HPDE6-E6E7 (cell line): Measurements from ENCODE around the gene DUSP11.
A peak's percentile ranks its signal among the peaks of the same experiment; 100 is the strongest.
"Not testable (repeated sequence)": the region's sequence is repeated elsewhere in the genome, so short reads cannot be mapped to it uniquely, and the experiment has no call there.

ENCODE experiments used
- DNase-seq: peaks from one replicate; pipeline ENCODE4 v3.0.0; 2011; ENCODE audit warnings: missing footprints; ENCODE audit errors: extremely low spot score

Gene DUSP11

GRCh38 chr2:73779467-73780236 lies at the start of gene DUSP11:
DUSP11 (minus strand) TSS chr2:73780103; CDS start chr2:73779974, 129 bp downstream.
- peak; percentile 88 for DNase-seq

- peak; percentile 88 for DNase-seq
These were observed 49.1 kb upstream of the DUSP11 start, which contains the start of gene STAMBP for GRCh38 chr2:73828818-73829570. STAMBP (plus strand) TSS chr2:73828961; CDS start chr2:73830857, 1,896 bp downstream.

- no peak for DNase-seq
These were observed 48.5 kb upstream of the DUSP11 start for GRCh38 chr2:73828389-73828817.

- DNase-seq, result no peak
These were observed 47.9 kb upstream of the DUSP11 start for GRCh38 chr2:73827660-73828388.

GRCh38 chr2:73827018-73827417 lies 47.1 kb upstream of the DUSP11 start:
- DNase-seq, result no peak

GRCh38 chr2:73825408-73825807 lies 45.5 kb upstream of the DUSP11 start:
- DNase-seq, result no peak

GRCh38 chr2:73823916-73824523 lies 44.1 kb upstream of the DUSP11 start:
- peak; percentile 26 for DNase-seq

GRCh38 chr2:73823416-73823815 lies 43.5 kb upstream of the DUSP11 start:
- DNase-seq, result no peak

GRCh38 chr2:73822991-73823390 lies 43.1 kb upstream of the DUSP11 start:
- DNase-seq, result no peak

GRCh38 chr2:73822276-73822675 lies 42.4 kb upstream of the DUSP11 start:
- no peak for DNase-seq

- no peak for DNase-seq
These were observed 41.8 kb upstream of the DUSP11 start for GRCh38 chr2:73821669-73822068.

GRCh38 chr2:73821227-73821626 lies 41.3 kb upstream of the DUSP11 start:
- DNase-seq, result no peak

GRCh38 chr2:73818296-73818695 lies 38.4 kb upstream of the DUSP11 start:
- no peak for DNase-seq

GRCh38 chr2:73812635-73813034 lies 32.7 kb upstream of the DUSP11 start:
- no peak for DNase-seq

- DNase-seq, result no peak
These were observed 32.0 kb upstream of the DUSP11 start for GRCh38 chr2:73811878-73812277.

GRCh38 chr2:73783883-73784282 lies 4.0 kb upstream of the DUSP11 start, which contains the start of gene C2orf78:
C2orf78 (plus strand) TSS chr2:73784183; CDS start chr2:73784310, 127 bp downstream.
- DNase-seq, result not testable (repeated sequence)

- not testable (repeated sequence) for DNase-seq
These were observed 3.5 kb upstream of the DUSP11 start for GRCh38 chr2:73783402-73783801.

GRCh38 chr2:73780237-73780582 lies 307 bp upstream of the DUSP11 start:
- no peak for DNase-seq

GRCh38 chr2:73778867-73779466 lies 936 bp downstream of the DUSP11 start:
- DNase-seq, result not testable (repeated sequence)

- peak; percentile 49 for DNase-seq
These were observed 2.9 kb downstream of the DUSP11 start for GRCh38 chr2:73776869-73777519.

- DNase-seq, result peak; percentile 39
These were observed 3.5 kb downstream of the DUSP11 start for GRCh38 chr2:73776381-73776780.
